Lower leg skin (tissue), 4 donors: ENCODE measurements around the gene FLNA. TPM values are rescaled to one million over a fixed set of nuclear protein-coding genes. Genes with fewer than 3 reads are reported as not detected.

Experiments used
- DNase-seq, 2 donors: peaks; one replicate each; pipeline ENCODE4 v3.0.0-alpha.2; 2019; ENCODE audit warnings: low spot score in 2 of 2
- H3K4me3 ChIP-seq: fragments of 200-600 bp; sonication (generic); 2 replicates; pipeline ENCODE4 v1.5.1; 2017; ENCODE audit warnings: mild to moderate bottlenecking, low read depth; ENCODE audit not compliant: poor library complexity, severe bottlenecking
- CTCF ChIP-seq, 3 donors: fragments of 450-650 bp; IDR thresholded peaks; one replicate each; pipeline ENCODE4 v1.5.1; 2016; ENCODE audit warnings: antibody characterized with exemption in 3 of 3, mild to moderate bottlenecking in 3 of 3, moderate library complexity in 2 of 3
- POLR2A ChIP-seq, 2 donors: fragments of 450-650 bp; IDR thresholded peaks; one replicate each; pipeline ENCODE4 v1.6.1; 2016 to 2017; ENCODE audit warnings: antibody characterized with exemption in 2 of 2, mild to moderate bottlenecking in 1 of 2, moderate library complexity in 1 of 2
- WGBS, 2 donors: methylation state at CpG; one replicate each; pipeline ENCODE4 v1.1.5; 2018; 5-methylcytosine and 5-hydroxymethylcytosine counted together
- intact Hi-C: fragments of 100-400 bp; cut with DNase I; formaldehyde crosslinking; loops from one replicate; pipeline ENCODE4 v1.15.0; 2023; ENCODE audit warnings: low total_unique reads
- total RNA-seq, 4 donors: library from RNA; depleted of rRNA; stranded (reverse); fragments of >200 nt; gene quantifications; one replicate each; pipeline ENCODE4 v1.1.0, GENCODE V29; 2016

FLNA gene
- total RNA-seq, 4 donors from 2014 or later: 278 to 636 (median 365) TPM

- intact Hi-C loops: no loop called here
- no peak for DNase-seq
- no peak overlapping the region for H3K4me3 ChIP-seq
- WGBS, 2 donors: 85 to 97% methylated on average over 8 of the region's 8 CpGs
- TF ChIP-seq CTCF (IDR thresholded peaks at IDR 0.05) (no peak), POLR2A (IDR thresholded peaks at IDR 0.05) (no peak)
Observed at GRCh38 chrX:154300816-154301215, 73.6 kb downstream of the FLNA start.

Other genes starting within 250 kb of the FLNA start
- gene OPN1LW, start 230.4 kb downstream of the FLNA start, total RNA-seq: not detected
- not detected for gene OPN1MW, start 192.0 kb downstream of the FLNA start, total RNA-seq
- not detected for gene OPN1MW2, start 154.9 kb downstream of the FLNA start, total RNA-seq
- not detected for gene OPN1MW3, start 117.1 kb downstream of the FLNA start, total RNA-seq
- 1 to 10 TPM in 2 of 4 donors, not detected in 2; 1.1 to 2.4 TPM for gene TEX28, start 79.5 kb downstream of the FLNA start, total RNA-seq
- gene TKTL1, start 78.8 kb downstream of the FLNA start, total RNA-seq: 1 to 10 TPM in 1 of 4 donors, under 1 TPM in 2, not detected in 1; 0.42 to 1.1 (median 0.46) TPM
- 10 to 100 TPM; 43.4 to 67.0 (median 52.1) TPM for gene EMD, start 4.7 kb upstream of the FLNA start, total RNA-seq
- gene RPL10, start 23.7 kb upstream of the FLNA start, total RNA-seq: 1,000 to 10,000 TPM; 3,266 to 8,500 (median 5,564) TPM
- 10 to 100 TPM; 10.5 to 28.5 (median 16.9) TPM for gene DNASE1L1, start 34.6 kb upstream of the FLNA start, total RNA-seq
- 10 to 100 TPM; 34.1 to 89.6 (median 49.0) TPM for gene TAFAZZIN, start 36.9 kb upstream of the FLNA start, total RNA-seq
- 10 to 100 TPM; 71.0 to 93.5 (median 78.4) TPM for gene ATP6AP1, start 54.0 kb upstream of the FLNA start, total RNA-seq
- 10 to 100 TPM; 50.5 to 83.5 (median 61.5) TPM for gene GDI1, start 62.5 kb upstream of the FLNA start, total RNA-seq
- gene FAM50A, start 69.5 kb upstream of the FLNA start, total RNA-seq: 10 to 100 TPM; 18.9 to 37.0 (median 22.7) TPM
- gene PLXNA3, start 83.6 kb upstream of the FLNA start, total RNA-seq: 10 to 100 TPM; 10.2 to 30.2 (median 13.5) TPM
- gene LAGE3, start 104.6 kb upstream of the FLNA start, total RNA-seq: 10 to 100 TPM; 22.9 to 50.0 (median 28.5) TPM
- 10 to 100 TPM; 33.7 to 57.0 (median 50.7) TPM for gene UBL4A, start 112.0 kb upstream of the FLNA start, total RNA-seq
- 10 to 100 TPM; 53.4 to 67.3 (median 57.4) TPM for gene SLC10A3, start 116.0 kb upstream of the FLNA start, total RNA-seq
- 10 to 100 TPM; 42.5 to 61.7 (median 47.2) TPM for gene FAM3A, start 141.6 kb upstream of the FLNA start, total RNA-seq
- 10 to 100 TPM; 31.1 to 49.6 (median 35.6) TPM for gene G6PD, start 172.2 kb upstream of the FLNA start, total RNA-seq
- 10 to 100 TPM; 14.1 to 62.5 (median 22.1) TPM for gene IKBKG, start 173.0 kb upstream of the FLNA start, total RNA-seq
- not detected for gene CTAG1A, start 210.5 kb upstream of the FLNA start, total RNA-seq
- gene CTAG1B, start 244.6 kb upstream of the FLNA start, total RNA-seq: not detected